GM19240 (cell line): ENCODE measurements around the gene CARHSP1.
"Not testable (repeated sequence)": the region's sequence is repeated elsewhere in the genome, so short reads cannot be mapped to it uniquely, and the experiment has no call there.

ENCODE experiments used
- DNase-seq: peaks from one replicate; pipeline ENCODE4 v3.0.0; 2011; ENCODE audit warnings: low spot score; ENCODE audit not compliant: insufficient read length

Gene CARHSP1

DNA sequence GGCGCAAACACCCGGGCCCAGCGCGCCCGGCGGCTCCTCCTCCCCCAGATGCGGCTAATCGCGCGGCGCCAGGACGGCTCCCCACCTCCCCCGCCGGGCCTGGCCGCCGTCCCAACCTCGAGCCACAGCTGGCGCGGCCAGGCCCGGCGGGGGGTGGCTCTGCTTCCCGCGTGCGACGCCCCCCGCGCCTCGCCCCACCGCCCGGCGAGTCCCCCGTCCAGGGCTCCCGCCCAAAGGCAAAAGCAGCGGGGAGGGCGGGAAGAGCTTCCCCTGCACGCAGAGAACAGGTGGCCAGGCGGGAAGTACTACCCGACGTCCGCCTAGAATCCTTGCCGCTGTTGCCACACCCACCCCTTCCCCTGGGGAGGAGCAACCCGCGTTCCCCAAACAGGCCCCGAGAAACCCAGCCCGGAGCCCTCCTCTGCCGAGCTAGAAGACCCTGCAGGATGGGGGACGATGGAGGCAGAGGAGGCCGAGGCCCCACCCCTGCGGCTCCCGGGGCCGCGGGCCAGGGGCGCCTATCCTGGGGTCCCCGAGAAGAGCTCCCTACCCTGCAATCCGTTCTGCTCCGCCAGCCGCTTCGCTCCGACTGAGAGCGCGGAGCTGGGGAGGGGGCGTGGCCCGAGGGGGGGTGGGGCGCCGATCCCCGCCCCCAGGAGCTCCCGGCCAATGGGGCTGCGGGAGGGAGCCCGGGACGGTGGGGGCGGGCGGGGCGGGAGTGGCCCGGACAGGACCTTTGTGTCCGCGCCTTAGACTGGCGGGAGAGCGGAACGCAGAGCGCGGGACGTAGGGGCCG is at the start of gene CARHSP1:
TSS of gene CARHSP1 (minus strand) at position 591 of the 796 bp plus-strand sequence. CDS start 9,678 bp downstream, outside the sequence.
- peak; percentile 88 for DNase-seq

DNA sequence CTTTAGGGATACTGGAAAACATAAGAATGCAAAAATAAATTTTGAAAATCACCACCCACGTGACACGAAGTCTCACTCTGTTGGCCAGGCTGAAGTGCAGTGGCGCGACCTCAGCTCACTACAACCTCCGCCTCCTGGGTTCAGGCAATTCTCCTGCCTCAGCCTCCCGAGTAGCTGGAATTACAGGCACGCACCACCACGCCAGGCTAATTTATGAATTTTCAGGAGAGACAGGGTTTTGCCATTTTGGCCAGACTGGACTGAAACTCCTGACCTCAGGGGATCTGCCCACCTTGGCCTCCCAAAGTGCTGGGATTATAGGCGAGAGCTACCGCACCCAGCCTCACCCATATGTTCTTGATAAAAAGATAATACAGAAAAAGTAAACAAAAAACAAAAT is 48.5 kb upstream of the CARHSP1 start:
- DNase-seq: not testable (repeated sequence)

DNA sequence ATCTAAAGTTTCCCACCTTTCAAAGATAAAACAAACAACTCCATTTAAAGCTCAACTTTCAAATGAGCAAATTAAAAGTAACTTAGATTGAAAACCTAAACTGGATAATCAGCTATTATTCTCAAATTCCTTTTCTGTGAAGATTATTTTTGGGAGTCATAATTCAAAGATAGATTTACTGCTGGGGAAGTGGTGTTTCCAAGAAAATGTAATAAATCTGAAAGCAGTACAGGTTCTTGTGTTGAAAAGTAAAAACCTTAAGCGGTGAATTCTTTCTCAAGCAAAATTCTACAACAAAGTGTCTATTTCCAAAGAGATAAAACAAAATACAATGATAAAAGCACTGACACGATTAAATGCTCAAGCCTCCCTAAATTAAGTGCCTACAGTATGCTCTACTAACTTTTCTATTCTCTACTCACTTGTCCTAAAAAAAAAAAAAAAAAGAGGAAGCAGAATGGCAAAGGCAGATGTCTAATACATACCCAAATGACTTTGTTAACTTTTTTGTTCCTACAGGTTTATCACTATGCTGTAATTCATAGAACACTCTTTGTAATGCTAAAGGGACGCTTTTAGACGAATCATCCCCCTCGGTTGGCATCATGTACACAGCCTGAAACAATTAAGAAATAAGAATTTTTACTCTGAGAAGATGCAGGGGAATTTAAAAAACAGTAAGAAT is 47.9 kb upstream of the CARHSP1 start:
- no peak for DNase-seq

DNA sequence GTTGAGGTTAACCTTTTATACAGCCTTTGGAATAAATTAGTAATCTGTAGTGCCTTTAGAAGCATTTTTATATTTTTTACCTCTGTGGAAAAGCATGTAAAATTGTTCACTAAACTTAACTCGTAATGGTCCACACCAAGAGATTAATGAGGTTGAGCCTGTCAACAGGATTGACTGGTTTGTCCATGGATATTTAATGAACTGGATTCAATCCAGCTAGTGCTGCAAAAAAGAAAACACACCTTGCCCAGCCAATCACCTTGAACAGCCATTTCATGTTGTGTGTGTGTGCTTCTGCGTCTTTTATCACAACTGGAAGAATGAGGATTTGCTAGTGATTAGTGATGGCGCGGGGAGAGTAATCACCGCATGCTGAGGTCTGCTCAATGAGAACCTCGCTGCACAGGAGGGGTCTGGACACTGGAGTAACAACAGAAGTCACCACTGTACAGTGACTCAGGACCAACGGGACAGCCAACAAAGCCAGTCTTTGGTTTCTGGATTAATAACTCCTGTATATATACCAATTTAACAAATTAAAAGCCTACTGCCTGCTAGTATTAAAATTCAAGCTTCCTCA is 47.0 kb upstream of the CARHSP1 start:
- DNase-seq: no peak

DNA sequence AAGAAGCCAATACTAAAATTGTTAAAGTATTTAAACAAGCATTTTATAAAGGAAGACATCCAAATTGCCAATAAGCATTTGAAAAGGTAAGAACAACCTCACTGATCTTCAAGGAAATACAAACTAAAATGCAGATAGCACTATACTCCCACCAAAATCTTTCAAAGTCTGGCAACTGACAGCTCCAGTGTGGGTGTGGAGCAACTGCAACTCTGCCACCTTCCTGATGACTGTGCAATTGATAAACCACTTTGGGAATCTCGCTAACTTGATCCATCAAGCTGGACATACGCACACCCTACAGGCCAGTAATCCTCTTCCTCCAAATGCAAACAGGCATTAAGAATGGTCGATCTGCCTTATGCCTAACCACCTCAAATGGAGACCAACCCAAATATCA is 45.3 kb upstream of the CARHSP1 start:
- DNase-seq: no peak

DNA sequence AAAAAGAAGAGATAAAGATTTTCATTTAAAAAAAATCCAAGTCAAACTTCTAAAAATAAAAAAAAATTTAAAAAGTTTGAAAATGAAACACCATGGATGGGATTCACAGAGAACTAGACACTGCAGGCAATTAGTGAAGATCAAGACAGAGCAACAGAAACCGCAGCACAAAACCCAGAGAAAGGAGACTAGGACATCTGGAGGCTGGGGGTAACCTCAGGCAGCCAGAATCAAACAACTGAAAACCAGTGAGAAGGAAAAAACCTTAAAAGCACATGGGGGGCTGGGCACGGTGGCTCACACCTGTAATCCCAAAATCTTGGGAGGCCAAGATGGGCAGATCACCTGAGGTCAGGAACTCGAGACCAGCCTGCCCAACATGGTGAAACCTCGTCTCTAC is 44.0 kb upstream of the CARHSP1 start:
- DNase-seq: no peak

DNA sequence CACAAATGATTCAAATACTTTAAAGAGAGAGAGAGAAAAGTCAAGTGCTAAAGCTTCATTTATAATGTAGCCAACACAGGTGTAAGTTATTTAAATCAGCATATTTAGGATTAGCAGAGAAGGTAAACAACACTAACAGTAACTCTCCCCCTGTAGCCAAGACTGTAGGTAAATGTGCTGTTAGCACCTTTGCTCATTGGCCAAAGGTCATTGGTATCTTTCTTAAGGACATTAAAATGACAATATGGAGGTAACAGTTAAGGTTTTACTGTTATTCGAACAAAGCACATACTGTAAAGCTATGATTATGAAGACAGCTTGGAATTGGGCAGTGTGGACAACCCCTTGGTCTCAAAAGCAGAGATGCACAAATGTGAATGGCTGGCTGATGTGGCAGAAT is 42.0 kb upstream of the CARHSP1 start:
- no peak for DNase-seq

DNA sequence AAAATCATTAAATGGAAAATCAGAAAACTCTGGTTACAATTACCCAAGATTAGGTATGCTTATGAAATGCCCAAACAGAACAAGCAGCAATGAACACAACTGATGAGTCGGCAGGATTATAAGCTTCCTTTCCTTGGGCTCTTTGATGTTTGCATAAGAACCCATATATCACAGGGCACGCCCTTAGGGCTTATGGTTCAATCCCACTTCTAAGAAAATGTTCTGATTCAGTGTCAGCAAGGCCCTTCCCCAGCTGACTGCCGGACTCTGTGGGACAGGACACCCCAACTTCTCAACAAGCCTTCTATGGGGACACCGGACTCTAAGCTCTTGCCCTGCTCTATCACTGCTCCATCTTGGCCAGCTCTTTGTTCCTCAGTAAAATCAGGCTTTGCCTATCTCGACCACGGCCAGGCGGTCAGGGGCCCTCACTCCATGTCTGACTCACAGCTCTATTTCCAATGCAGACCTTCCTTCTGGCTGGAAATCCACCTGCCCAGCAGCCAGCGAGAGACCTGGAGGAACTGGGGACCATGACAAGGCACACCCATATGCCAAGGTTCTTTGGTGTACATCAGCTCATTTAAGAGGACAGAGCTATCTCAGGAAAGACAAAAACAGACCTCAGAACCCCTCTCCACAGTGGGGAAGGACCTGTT is 40.1 kb upstream of the CARHSP1 start:
- DNase-seq: no peak

DNA sequence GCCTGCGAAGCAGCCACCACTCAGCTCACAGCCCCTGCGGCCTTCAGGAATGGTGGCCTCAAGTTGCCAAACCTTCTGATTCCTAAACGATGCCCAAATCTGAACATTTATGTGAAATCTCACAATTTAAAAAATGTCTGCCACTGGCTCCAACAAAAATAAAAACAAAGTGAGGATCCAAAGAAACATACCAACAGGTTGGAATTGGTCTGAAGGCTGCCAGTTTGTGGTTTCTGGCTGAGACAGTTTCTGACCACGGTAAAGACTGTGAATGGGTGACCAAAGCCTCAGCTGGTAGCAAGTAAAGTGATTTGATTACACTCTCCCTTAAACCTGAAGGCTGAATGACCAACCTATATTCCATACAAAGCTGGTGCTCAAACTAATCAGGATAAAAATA is 38.3 kb upstream of the CARHSP1 start:
- DNase-seq: no peak

DNA sequence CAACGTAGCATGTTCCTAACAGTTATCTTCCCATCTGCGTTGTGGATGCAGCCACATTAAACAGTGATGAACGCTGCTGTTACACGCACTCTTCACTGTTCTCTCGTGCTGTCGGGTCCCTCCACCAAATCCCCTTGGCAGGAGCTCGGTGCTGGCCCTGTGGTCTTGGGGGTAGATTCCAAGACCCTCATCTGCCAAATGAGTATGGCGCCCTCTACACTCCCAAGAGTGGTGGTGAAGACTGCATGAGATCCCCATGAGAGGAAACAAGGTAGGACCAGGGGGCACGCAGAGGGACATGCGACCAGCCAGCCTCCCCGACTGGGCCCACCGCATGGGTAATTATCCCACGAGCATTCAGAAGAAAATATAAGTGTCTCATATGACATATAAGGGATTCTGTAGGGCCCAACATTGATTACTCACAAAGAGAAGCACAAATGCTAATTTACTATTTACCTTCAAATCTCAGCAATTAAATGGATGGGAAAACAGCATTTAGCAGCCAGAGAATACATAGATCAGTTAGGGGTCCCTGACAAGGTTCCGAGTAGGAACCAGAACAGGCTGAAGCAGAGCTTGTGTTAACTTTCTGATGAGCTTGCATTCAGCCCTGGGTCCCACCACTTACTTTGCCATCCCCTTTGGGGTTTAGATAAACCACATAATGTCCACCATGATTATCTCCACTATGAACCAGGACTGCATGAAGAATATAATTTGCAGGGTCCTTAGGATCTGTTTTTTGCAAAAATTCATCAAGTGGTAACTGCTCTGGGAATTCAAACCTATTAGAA is 37.2 kb upstream of the CARHSP1 start:
- DNase-seq: no peak

DNA sequence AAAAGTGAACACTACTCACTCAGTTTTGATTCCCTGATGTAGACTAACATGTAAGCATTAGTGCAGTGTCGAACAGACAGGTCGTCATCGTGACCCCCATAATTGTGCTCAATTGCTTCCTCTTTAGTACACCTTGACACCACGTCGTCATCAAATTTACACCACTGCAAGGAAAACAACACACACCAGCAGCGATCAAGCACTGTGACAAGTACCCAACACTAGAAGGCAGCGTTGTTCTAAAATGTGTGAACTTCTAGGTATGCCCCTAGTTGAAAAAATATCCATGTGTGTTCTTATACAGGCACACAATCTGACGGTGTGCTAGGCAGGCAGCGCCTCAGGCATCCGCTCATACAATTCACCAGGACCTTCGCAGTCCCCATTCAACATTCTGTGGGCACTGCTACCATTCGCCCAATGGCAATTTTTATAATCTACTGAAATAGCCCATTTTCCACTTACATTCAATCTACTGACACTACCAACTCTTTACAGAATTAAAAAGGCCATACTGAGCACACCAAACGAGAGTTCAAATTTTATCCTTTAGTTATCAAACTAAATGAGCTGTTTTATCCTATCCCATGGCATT is 36.5 kb upstream of the CARHSP1 start:
- DNase-seq: no peak

DNA sequence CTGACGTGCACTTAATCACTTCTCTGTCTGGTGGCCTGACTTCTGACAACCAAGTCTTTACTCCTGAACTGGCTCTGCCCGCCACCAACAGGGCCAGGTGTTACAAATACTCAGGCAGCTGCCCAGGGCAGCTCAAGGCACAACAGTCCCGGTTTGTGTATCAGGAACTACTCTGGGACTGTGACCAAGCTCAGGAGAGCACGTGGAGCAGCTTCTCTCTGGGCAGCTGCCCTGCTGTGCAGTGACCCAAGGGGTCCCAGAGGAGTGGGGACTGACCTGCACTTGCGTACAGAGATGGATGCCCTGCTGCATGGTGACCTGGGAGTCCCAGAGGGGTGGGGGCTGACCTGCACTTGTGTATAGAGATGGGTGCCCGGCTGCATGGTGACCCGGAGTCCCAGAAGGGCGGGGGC is 35.2 kb upstream of the CARHSP1 start:
- no peak for DNase-seq

DNA sequence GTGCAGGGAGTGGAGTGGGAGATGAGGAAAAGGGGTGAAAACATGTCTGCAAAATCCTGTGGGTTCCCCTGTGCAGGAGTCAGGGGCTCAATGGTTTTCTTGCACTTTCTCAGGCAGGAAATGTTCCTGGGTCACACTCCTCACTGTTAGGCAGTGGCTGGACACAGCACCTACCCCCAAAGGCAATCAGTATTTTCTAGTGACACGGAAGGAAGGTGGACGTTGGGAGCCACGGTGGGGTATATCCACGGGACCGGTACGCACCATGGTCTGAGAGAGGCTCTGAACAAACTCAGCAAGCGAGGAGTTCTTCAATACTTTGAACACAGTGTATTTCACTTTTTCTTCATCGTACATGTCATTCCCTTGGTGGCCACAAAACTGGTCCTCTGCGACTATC is 34.2 kb upstream of the CARHSP1 start:
- no peak for DNase-seq

DNA sequence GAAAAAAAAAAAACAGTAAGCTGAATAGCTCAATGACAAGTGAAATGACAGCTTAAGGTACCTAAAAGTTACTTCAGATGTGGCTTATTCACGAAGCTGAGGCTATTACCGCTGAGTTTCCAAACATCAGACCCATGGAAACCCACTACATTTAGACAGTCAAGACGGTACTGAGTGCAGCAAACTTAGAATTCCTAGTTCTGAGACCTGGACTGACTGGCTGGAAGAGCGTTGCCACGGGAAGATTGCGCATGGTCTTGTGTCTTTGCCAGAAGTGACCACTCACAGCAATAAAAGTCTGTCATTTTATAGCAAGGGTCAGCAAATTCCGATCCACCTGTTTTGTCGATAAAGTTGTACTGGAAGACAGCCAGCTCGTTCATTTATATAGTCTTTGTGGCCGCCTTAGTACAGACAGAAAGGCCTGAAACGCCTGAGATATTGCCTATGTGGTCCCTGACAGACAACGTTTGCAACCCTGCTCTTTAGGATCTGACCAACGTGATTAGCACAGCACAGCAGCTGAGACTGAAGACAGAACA is 32.6 kb upstream of the CARHSP1 start:
- no peak for DNase-seq

DNA sequence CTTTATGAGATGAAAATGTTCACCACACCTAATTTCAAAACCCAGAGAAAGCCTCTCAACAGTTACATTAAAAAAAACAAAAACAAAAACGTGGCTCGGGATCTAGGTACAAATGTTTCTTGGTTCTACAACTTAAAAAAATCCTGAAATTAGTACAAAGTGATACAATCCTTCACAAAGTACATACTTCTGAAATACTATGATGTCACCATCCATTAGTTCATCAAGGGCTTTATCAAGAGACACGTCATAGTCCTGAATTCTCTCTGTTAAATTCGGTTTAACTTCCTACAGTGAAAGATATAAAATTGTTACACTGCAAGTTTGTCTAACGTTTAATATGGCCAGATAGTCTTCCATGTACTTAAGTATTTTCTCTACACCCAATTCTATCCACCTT is 31.5 kb upstream of the CARHSP1 start:
- no peak for DNase-seq

DNA sequence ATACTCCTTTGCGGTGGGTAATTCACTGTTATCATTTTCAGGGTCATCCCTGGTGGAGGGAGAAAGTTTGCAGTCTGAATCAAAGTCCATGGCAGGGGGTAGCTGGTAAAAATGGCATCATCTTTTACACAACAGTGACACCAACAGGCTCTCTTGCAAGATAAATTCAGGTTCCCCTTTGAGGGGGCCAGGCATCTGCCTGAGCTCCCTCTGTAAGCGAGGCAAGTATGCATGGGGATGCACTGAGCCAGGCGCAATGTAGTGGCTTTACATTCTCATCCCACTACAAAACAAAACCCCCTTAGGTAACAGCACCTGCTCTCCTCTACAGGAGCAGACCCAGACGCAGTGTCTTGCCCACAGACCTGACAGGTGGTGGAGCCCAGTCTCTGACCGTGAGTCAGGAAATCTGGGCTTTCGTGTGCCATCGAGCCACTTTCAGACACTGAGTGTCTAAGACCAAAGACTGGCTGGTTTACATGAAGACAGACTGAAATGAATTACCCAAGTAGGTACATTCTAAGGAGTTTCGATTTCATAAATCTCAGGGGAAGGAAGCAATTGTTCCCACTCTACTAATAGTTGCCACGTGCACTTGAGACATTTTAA is 31.0 kb upstream of the CARHSP1 start:
- no peak for DNase-seq

DNA sequence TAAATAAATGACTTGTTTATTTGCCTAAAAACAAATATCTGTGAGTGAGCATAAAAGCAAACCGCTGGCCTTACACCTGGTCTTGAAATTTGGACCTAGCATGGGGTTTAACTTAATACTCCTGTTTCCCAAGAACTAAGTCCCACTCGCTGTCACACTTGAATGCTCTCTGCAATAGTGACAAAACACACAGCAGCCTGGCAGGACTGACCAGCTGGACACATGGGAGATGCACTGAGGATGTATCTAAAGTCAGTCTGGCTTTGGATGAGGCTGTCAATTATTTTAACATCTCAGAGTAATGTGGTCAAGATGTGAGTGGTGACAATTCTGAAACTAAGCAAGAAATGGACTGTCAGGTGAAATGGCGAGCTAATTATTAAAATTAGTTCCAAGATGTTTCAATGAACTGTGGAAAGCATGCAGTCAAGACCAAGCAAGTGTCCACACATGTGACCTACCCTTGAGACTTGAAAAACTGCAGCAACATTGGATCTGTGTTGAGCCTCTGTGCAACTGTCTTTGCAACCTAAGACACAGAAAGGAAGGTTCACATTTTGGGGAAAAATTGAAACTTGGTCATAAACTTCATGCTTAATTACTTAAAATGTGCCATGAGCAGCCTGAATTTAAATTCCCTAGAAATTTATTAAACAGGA is 30.0 kb upstream of the CARHSP1 start:
- DNase-seq: no peak

DNA sequence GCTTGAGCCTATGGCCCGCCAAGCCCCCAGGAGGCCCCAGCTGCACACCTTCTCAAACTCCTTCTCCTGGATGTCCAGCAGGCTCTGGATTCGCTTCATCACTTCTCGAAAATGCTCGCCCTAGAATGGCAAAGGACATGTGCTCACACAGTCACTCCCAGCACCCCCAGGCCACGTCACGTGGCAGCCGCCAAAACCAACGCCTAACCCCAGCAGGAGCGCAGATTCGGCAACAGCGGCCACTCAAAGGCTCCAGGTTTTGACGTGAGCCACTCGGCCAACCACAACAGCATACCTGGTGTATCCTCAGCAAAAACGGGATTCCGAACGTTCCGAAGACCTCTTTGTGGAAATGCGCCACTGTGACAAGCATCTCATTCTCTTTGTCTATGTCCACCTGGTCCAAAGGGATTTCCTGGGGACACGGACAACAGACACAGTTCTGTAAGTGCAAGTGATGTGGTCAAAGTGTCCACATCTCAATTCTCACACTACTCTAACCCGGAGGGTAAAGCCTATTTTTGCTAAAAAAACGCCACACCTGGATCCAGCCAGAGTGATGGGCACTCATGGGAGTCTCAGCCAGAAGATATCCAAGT is 26.0 kb upstream of the CARHSP1 start:
- DNase-seq: no peak

DNA sequence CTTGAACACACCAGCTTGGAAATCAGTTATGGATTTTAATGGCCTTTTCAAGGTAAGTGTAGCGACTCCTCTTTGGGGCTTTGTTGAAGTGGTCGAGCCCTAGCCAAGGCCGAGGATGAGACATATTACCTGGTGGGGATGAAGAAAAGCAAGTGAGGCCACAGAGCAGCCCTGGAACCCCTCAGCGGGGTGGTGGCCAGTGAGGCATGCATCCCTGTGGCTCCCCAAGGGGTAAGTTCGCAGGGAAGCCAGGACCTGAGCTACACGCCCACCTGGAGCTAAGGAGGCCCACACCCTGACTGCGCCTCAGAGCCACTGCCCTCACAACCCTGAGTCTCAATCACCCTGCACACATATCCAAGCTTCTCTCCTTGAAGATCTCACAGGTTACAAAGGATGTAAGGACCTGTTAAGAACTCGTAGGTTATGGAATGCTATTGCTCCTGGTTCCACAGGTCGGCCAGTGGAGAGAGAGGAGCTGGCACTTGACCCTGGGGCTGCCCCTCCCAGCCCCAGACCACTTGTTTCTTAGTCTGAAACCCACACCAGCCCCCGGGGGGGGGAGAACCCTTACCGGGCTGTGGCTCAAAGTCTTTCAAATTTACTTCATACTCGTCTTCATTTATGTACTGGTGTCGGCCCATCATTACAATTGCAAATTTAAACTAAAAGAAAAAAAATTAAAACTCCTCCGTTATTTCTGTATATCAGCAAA is 25.3 kb upstream of the CARHSP1 start:
- no peak for DNase-seq
